GM10248 (cell line): ENCODE measurements around the gene BMAL2.

Experiments
- CTCF ChIA-PET: fragments of 300-600 bp; sonication (Branson Sonifier 250); formaldehyde crosslinking; extraction: SDS; loops from one replicate; lab custom pipeline; 2021; ENCODE audit warnings: antibody characterized with exemption; lab: Yijun Ruan, JAX
- POLR2A ChIA-PET: fragments of 350-650 bp; sonication (Branson Sonifier 250); formaldehyde crosslinking; extraction: SDS; loops from one replicate; lab custom pipeline; 2020; ENCODE audit warnings: antibody characterized with exemption; lab: Yijun Ruan, JAX
- DNase-seq: peaks from one replicate; pipeline ENCODE4 v3.0.0; 2012; ENCODE audit errors: extremely low spot score
- CTCF ChIP-seq: IDR thresholded peaks from 2 replicates; pipeline ENCODE4 v1.5.1; 2012; ENCODE audit warnings: mild to moderate bottlenecking, low read depth; ENCODE audit errors: extremely low read depth, missing control alignments, control extremely low read depth

BMAL2 gene

GRCh38 chr12:27300226-27300625, 32.4 kb upstream of the BMAL2 start:
- POLR2A ChIA-PET: no interaction called here

GRCh38 chr12:27303139-27304111, 29.2 kb upstream of the BMAL2 start:
- no peak for TF ChIP-seq CTCF
- no peak for DNase-seq
- ChIA-PET CTCF (interaction anchor here (0.8 to 8.2 kb wide), 15 partner anchors 10 to 289 kb away, joined by 3 to 63 read pairs (median 4); partner anchors contain the start of gene TM7SF3), POLR2A (interaction anchor here (0.9 kb wide), 1 partner anchor 30 kb away, joined by 3 read pairs; the partner anchor contains the start of gene BMAL2)

More at GRCh38 chr12:27300226-27300625, 32.4 kb upstream of the BMAL2 start:
- CTCF ChIA-PET: interaction anchor here (1.5 to 8.2 kb wide), 4 partner anchors 29 to 415 kb away, joined by 3 to 33 read pairs (median 4); no protein-coding TSS in a partner anchor
- no peak for TF ChIP-seq CTCF
- DNase-seq: no peak

GRCh38 chr12:27304856-27305255, 27.8 kb upstream of the BMAL2 start:
- no peak for TF ChIP-seq CTCF
- ChIA-PET CTCF (interaction anchor here (0.7 to 8.2 kb wide), 26 partner anchors 8 to 457 kb away, joined by 3 to 63 read pairs (median 6); partner anchors contain the start of genes BMAL2, STK38L and TM7SF3), POLR2A (no interaction called here)
- no peak for DNase-seq

GRCh38 chr12:27305673-27306456, 26.8 kb upstream of the BMAL2 start:
- peak; percentile 31 for TF ChIP-seq CTCF
- DNase-seq: no peak
- ChIA-PET CTCF (interaction anchor here (0.6 to 8.2 kb wide), 51 partner anchors 8 to 592 kb away, joined by 3 to 63 read pairs (median 4); partner anchors contain the start of genes BMAL2, ITPR2, MED21 and STK38L), POLR2A (interaction anchor here (0.7 to 1.5 kb wide), 2 partner anchors 10 to 283 kb away, joined by 4 read pairs; partner anchors contain the start of gene MED21)

GRCh38 chr12:27309293-27309994, 23.2 kb upstream of the BMAL2 start:
- DNase-seq: no peak
- CTCF ChIA-PET: interaction anchor here (1.4 to 7.4 kb wide), 3 partner anchors 13 to 296 kb away, joined by 4 to 63 read pairs (median 5); partner anchors contain the start of gene TM7SF3
- POLR2A ChIA-PET: no interaction called here
- no peak for TF ChIP-seq CTCF

- no peak for DNase-seq
- no peak for TF ChIP-seq CTCF
- CTCF ChIA-PET: interaction anchor here (1.4 to 7.4 kb wide), 3 partner anchors 12 to 296 kb away, joined by 4 to 63 read pairs (median 5); partner anchors contain the start of gene TM7SF3
- POLR2A ChIA-PET: no interaction called here
Observed at GRCh38 chr12:27309995-27310315, 22.7 kb upstream of the BMAL2 start.
